Nephron progenitor cell (in vitro differentiated cells): ENCODE data around the gene FICD.
A peak's percentile ranks its signal among the peaks of the same experiment; 100 is the strongest.
"Not testable (repeated sequence)": the region's sequence is repeated elsewhere in the genome, so short reads cannot be mapped to it uniquely, and the experiment has no call there.

ENCODE experiments used
- DNase-seq: peaks from one replicate; pipeline ENCODE4 v3.0.0; 2021
- H3K27ac Mint-ChIP-seq: 2 replicates; pipeline ENCODE4 v1.8.0; 2021; ENCODE audit warnings: mild to moderate bottlenecking, moderate library complexity, mixed read lengths
- H3K27me3 Mint-ChIP-seq: 2 replicates; pipeline ENCODE4 v1.8.0; 2021; ENCODE audit warnings: mild to moderate bottlenecking, low read depth, mixed read lengths; ENCODE audit not compliant: poor library complexity
- H3K36me3 Mint-ChIP-seq: 2 replicates; pipeline ENCODE4 v1.8.0; 2021; ENCODE audit warnings: low read depth, mixed read lengths
- H3K4me1 Mint-ChIP-seq: 2 replicates; pipeline ENCODE4 v1.8.0; 2021; ENCODE audit warnings: mixed read lengths
- H3K4me3 Mint-ChIP-seq: 2 replicates; pipeline ENCODE4 v1.8.0; 2021; ENCODE audit warnings: mild to moderate bottlenecking, moderate library complexity, mixed read lengths
- H3K9me3 Mint-ChIP-seq: 2 replicates; pipeline ENCODE4 v1.8.0; 2021; ENCODE audit warnings: mild to moderate bottlenecking, moderate library complexity, mixed read lengths
- TF ChIP-seq, protein P1 (sequence below): fragments of 200-600 bp; sonication (generic); IDR thresholded peaks from 2 replicates; pipeline ENCODE4 v1.5.0; 2021; ENCODE audit warnings: antibody characterized with exemption

FICD gene

DNA sequence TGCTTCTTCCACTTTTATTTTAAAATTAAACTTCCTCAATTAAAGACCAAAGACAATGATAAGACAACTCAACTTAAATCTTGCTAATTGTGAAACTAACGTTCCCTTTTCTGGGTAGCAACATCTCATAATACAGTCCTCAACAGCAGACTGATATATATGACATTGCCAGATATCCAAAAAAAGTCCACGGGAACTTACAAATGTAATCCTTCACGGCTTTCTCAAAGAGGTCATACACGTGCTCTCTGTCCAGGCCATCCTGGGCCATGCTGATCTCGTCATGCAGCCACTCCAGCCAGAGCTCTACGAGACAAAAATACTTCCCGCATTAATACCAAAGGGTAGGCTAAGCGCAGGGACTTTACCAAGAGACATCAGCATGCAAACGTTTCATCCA, 32.6 kb downstream of the FICD start:
- Mint-ChIP-seq H3K4me1 (peaks cover 1% of the 10 kb centered on the region), H3K27me3 (no peaks in the 10 kb centered on the region)
- TF ChIP-seq, protein P1, sequence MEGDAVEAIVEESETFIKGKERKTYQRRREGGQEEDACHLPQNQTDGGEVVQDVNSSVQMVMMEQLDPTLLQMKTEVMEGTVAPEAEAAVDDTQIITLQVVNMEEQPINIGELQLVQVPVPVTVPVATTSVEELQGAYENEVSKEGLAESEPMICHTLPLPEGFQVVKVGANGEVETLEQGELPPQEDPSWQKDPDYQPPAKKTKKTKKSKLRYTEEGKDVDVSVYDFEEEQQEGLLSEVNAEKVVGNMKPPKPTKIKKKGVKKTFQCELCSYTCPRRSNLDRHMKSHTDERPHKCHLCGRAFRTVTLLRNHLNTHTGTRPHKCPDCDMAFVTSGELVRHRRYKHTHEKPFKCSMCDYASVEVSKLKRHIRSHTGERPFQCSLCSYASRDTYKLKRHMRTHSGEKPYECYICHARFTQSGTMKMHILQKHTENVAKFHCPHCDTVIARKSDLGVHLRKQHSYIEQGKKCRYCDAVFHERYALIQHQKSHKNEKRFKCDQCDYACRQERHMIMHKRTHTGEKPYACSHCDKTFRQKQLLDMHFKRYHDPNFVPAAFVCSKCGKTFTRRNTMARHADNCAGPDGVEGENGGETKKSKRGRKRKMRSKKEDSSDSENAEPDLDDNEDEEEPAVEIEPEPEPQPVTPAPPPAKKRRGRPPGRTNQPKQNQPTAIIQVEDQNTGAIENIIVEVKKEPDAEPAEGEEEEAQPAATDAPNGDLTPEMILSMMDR: no peak

DNA sequence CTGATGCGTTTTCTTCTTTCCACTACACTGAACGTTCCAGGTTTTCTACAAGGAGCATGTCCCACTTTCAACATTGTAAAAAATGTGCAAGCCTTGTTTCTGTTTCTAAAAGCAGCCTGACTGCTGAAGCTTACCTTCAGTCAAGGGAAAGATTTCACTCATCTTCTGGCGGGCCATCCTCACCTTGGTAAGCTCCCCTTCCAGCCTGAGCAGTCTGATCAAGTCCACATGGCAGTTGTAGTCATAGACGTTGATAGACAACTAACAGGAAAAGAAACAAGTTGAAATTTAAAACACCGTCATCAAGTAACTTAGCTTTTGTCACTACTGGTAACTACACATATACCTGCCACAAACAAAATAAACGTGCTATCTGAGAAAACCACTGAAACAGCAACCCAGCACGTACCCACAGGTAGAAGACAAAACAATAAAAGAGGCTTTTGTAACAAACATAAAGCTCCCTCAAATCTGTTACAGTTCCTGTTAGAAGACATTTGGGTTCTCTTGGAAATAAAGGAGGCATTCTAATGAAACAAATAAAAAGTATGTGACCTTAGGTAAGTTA, 34.0 kb downstream of the FICD start:
- TF ChIP-seq, protein P1: no peak
- Mint-ChIP-seq H3K36me3 (peaks cover 36% of the 10 kb centered on the region), H3K27me3 (no peaks in the 10 kb centered on the region), H3K9me3 (no peaks in the 10 kb centered on the region), H3K4me1 (peaks cover 5% of the 10 kb centered on the region), H3K27ac (no peak overlapping the region), H3K4me3 (no peak overlapping the region)
- DNase-seq: no peak

More for the DNA sequence above, 32.6 kb downstream of the FICD start:
- H3K36me3 Mint-ChIP-seq: peaks cover 47% of the 10 kb centered on the region
- H3K27ac Mint-ChIP-seq: peak overlapping the region; percentile 74
- H3K9me3 Mint-ChIP-seq: no peaks in the 10 kb centered on the region
- DNase-seq: no peak
- H3K4me3 Mint-ChIP-seq: no peak overlapping the region

DNA sequence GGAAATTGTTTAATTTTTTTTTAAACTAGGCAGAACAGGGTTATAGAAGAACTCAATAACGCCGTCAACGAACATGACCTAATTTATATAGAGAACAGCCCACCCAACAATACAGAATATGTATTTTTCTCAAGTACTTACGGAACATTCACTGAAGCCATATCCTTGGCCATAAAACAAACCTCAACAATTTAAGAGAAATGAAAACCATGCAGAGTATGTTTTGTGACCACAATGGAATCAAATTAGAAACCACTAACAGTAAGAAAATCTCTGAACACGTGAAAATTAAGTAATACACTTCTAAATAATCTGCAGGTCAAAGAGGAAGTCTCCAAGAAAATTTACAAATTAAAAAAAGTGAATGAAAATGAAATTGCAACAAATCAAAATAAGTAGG, 36.5 kb downstream of the FICD start:
- H3K9me3 Mint-ChIP-seq: no peaks in the 10 kb centered on the region
- no peak overlapping the region for H3K4me3 Mint-ChIP-seq
- H3K27me3 Mint-ChIP-seq: no peaks in the 10 kb centered on the region
- peaks cover 23% of the 10 kb centered on the region for H3K36me3 Mint-ChIP-seq
- no peak overlapping the region for H3K27ac Mint-ChIP-seq
- H3K4me1 Mint-ChIP-seq: peaks cover 12% of the 10 kb centered on the region
- TF ChIP-seq, protein P1: no peak
- DNase-seq: no peak

DNA sequence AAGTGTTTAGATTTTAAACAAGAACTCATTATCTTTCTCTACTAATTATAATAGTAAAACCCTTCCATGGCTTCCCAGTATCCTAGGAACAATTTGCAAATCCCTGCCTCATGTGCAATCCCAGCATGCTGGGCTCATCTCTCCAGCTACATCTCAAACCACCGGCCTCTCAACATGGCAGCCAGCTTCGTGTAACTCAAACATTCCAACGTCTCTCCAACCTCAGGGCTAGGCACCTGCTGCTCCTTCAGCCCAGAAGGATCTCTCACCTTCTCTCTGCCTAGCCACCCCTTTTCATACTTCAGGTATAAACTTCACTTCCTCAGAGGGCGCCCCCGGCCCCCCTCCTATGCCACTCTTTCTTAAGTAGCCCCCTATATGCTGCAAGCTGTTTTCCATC, 38.7 kb downstream of the FICD start:
- Mint-ChIP-seq H3K9me3 (no peaks in the 10 kb centered on the region), H3K4me1 (peaks cover 22% of the 10 kb centered on the region), H3K27me3 (no peaks in the 10 kb centered on the region), H3K4me3 (no peak overlapping the region), H3K36me3 (peaks cover 14% of the 10 kb centered on the region), H3K27ac (no peak overlapping the region)
- TF ChIP-seq, protein P1: no peak
- no peak for DNase-seq

DNA sequence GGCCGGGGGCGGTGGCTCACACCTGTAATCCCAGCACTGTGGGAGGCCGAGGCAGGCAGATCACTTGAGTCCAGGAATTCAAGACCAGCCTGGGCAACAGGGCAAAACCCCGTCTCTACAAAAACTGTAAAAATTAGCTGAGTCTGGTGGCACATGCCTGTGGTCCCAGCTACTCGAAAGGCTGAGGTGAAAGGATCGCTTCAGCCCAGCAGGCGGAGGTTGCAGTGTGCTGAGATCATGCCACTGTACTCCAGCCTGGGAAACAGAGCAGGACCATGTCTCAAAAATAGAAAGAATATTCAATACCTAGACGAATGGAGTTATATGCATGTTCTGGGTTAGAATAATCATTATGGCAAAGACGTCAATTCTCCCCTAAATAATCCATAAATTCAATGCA, 40.3 kb downstream of the FICD start:
- not testable (repeated sequence) for DNase-seq, H3K9me3 Mint-ChIP-seq, H3K36me3 Mint-ChIP-seq, H3K27me3 Mint-ChIP-seq, H3K4me3 Mint-ChIP-seq, H3K27ac Mint-ChIP-seq
- H3K4me1 Mint-ChIP-seq: peaks cover 37% of the 10 kb centered on the region

DNA sequence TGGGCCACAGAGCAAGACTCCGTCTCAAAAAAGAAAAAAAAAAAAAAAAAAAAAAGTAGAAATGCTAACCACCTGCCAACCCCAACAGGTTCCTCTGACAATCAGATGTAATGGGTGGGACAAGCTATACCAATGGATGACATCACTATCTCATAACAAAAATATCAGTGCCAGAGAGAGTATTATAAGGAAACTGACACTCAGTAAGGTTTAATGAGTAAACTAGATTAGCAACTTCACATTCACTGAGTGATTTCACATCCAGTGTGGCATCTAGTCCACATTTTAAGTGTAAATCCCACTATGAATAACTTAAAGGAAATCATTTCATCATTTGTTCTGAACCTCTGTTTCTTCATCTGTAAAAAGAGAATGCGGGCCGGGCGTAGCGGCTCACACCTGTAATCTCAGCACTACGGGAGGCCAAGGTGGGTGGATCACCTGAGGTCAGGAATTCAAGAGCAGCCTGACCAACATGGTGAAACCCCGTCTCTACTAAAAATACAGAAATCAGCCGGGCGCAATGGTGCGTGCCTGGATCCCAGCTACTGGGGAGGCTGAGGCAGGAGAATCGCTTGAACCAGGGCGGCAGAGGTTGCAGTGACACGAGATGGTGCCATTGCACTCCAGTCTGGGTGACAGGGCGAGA, 44.1 kb downstream of the FICD start:
- H3K36me3 Mint-ChIP-seq: peaks cover 10% of the 10 kb centered on the region
- H3K9me3 Mint-ChIP-seq: no peaks in the 10 kb centered on the region
- H3K27me3 Mint-ChIP-seq: no peaks in the 10 kb centered on the region
- no peak for DNase-seq
- H3K27ac Mint-ChIP-seq: no peak overlapping the region
- TF ChIP-seq, protein P1: no peak
- H3K4me1 Mint-ChIP-seq: peaks cover 44% of the 10 kb centered on the region
- peak overlapping the region; percentile 100 for H3K4me3 Mint-ChIP-seq
